Endodermal cell (in vitro differentiated cells): Measurements from ENCODE around the gene COL1A2. TPM values are rescaled to one million over a fixed set of nuclear protein-coding genes. Genes with fewer than 3 reads are reported as not detected.

ENCODE experiments used
- DNase-seq: peaks from one replicate; pipeline ENCODE4 v3.0.0-alpha.2; 2017
- H3K27ac ChIP-seq: 2 replicates; pipeline ENCODE4 v1.5.1; 2013; ENCODE audit warnings: mild to moderate bottlenecking, low read depth, low read length, moderate library complexity
- H3K27me3 ChIP-seq: 2 replicates; pipeline ENCODE4 v1.6.1; 2013; ENCODE audit warnings: mild to moderate bottlenecking, low read length, moderate library complexity; ENCODE audit not compliant: insufficient read depth, control insufficient read depth, poor library complexity, severe bottlenecking
- H3K36me3 ChIP-seq: 2 replicates; pipeline ENCODE4 v1.7.0; 2013; ENCODE audit warnings: mild to moderate bottlenecking, low read length, moderate library complexity; ENCODE audit not compliant: control insufficient read depth, insufficient read depth
- H3K4me1 ChIP-seq: one replicate; pipeline ENCODE4 v1.7.0; 2013; ENCODE audit warnings: low read length; ENCODE audit not compliant: control insufficient read depth, insufficient read depth
- H3K4me3 ChIP-seq: 2 replicates; pipeline ENCODE4 v1.5.1; 2013; ENCODE audit warnings: mild to moderate bottlenecking, low read length, moderate library complexity
- H3K9ac ChIP-seq: 2 replicates; pipeline ENCODE4 v1.6.1; 2013; ENCODE audit warnings: mild to moderate bottlenecking, low read length, moderate library complexity; ENCODE audit not compliant: poor library complexity, severe bottlenecking; ENCODE audit errors: extremely low read depth
- H3K9me3 ChIP-seq: 2 replicates; pipeline ENCODE4 v1.6.1; 2013; ENCODE audit warnings: mild to moderate bottlenecking, low read length, moderate library complexity; ENCODE audit not compliant: control insufficient read depth
- H3K27ac Mint-ChIP-seq: 2 replicates; pipeline ENCODE4 v1.8.0; 2020; ENCODE audit warnings: mixed read lengths
- H3K27me3 Mint-ChIP-seq: 2 replicates; pipeline ENCODE4 v1.8.0; 2021; ENCODE audit warnings: mild to moderate bottlenecking, mixed read lengths; ENCODE audit not compliant: insufficient read depth
- H3K36me3 Mint-ChIP-seq: 2 replicates; pipeline ENCODE4 v1.8.0; 2020; ENCODE audit warnings: low read depth, mixed read lengths
- H3K4me1 Mint-ChIP-seq: 2 replicates; pipeline ENCODE4 v1.8.0; 2020; ENCODE audit warnings: mixed read lengths
- H3K4me3 Mint-ChIP-seq: 2 replicates; pipeline ENCODE4 v1.8.0; 2020; ENCODE audit warnings: mild to moderate bottlenecking, moderate library complexity, mixed read lengths
- H3K9me3 Mint-ChIP-seq: 2 replicates; pipeline ENCODE4 v1.8.0; 2020; ENCODE audit warnings: mild to moderate bottlenecking, mixed read lengths
- CTCF ChIP-seq: fragments of 200-600 bp; sonication (generic); conservative IDR thresholded peaks from 2 replicates; pipeline ENCODE4 v1.5.0; 2021; ENCODE audit warnings: antibody characterized with exemption, mild to moderate bottlenecking
- WGBS, 2 experiments: methylation state at CpG; one replicate each; pipeline versions ENCODE4 v1.1.5 to v1.1.7; 2013; ENCODE audit warnings: missing lambda C conversion rate in 2 of 2, mixed read lengths in 1 of 2; ENCODE audit not compliant: insufficient coverage in 1 of 2, insufficient read length in 1 of 2; 5-methylcytosine and 5-hydroxymethylcytosine counted together
- total RNA-seq, 2 donors: library from RNA; stranded (reverse); fragmentation: NEBNext Ultra II Directional in 1 of 2; extraction: Animal tissue kit (Norgen Biotek cat#: 25700) in 1 of 2; gene quantifications; 2 replicates in 1 of 2; 3 replicates in 1 of 2; pipeline ENCODE4 v1.2.1, GENCODE V29; 2021

COL1A2 gene
- total RNA-seq, 2 donors from 2014 or later: 42.2 to 99.7 TPM

GRCh38 chr7:94414980-94415379 is 20.3 kb downstream of the COL1A2 start:
- Histone ChIP-seq H3K36me3 (no peaks in the 10 kb centered on the region), H3K9me3 (no peaks in the 10 kb centered on the region), H3K27ac (no peak overlapping the region), H3K4me3 (no peak overlapping the region), H3K4me1 (no peaks in the 10 kb centered on the region), H3K9ac (no peak overlapping the region), H3K27me3 (peaks cover 4% of the 10 kb centered on the region)
- no peak overlapping the region for H3K4me3 Mint-ChIP-seq
- DNase-seq: no peak
- peaks cover under 1% of the 10 kb centered on the region for H3K27me3 Mint-ChIP-seq
- no peaks in the 10 kb centered on the region for H3K9me3 Mint-ChIP-seq
- H3K36me3 Mint-ChIP-seq: peaks cover 22% of the 10 kb centered on the region
- no peak overlapping the region for H3K27ac Mint-ChIP-seq
- H3K4me1 Mint-ChIP-seq: peaks cover 6% of the 10 kb centered on the region
- TF ChIP-seq CTCF: no peak

- no peaks in the 10 kb centered on the region for H3K36me3 ChIP-seq
- H3K4me3 Mint-ChIP-seq: no peak overlapping the region
- peaks cover 25% of the 10 kb centered on the region for H3K36me3 Mint-ChIP-seq
Measured at GRCh38 chr7:94417306-94417705, 22.6 kb downstream of the COL1A2 start.

GRCh38 chr7:94417901-94418300 is 23.2 kb downstream of the COL1A2 start:
- Histone ChIP-seq H3K27ac (no peak overlapping the region), H3K27me3 (peaks cover 4% of the 10 kb centered on the region), H3K9me3 (no peaks in the 10 kb centered on the region), H3K9ac (no peak overlapping the region), H3K36me3 (no peaks in the 10 kb centered on the region), H3K4me3 (no peak overlapping the region), H3K4me1 (no peaks in the 10 kb centered on the region)
- no peak for TF ChIP-seq CTCF
- Mint-ChIP-seq H3K9me3 (no peaks in the 10 kb centered on the region), H3K4me3 (no peak overlapping the region), H3K36me3 (peaks cover 21% of the 10 kb centered on the region), H3K4me1 (peaks cover 6% of the 10 kb centered on the region), H3K27me3 (peaks cover 3% of the 10 kb centered on the region), H3K27ac (no peak overlapping the region)
- 94 to 100% methylated on average over 2 to 3 of the region's 3 CpGs for WGBS, 2 experiments
- DNase-seq: no peak

More at GRCh38 chr7:94417306-94417705, 22.6 kb downstream of the COL1A2 start:
- Mint-ChIP-seq H3K9me3 (no peaks in the 10 kb centered on the region), H3K27ac (no peak overlapping the region), H3K4me1 (peaks cover 6% of the 10 kb centered on the region), H3K27me3 (peaks cover 3% of the 10 kb centered on the region)
- peaks cover 4% of the 10 kb centered on the region for H3K27me3 ChIP-seq
- no peak for TF ChIP-seq CTCF
- H3K9me3 ChIP-seq: no peaks in the 10 kb centered on the region
- no peak for DNase-seq
- H3K4me1 ChIP-seq: no peaks in the 10 kb centered on the region
- H3K9ac ChIP-seq: no peak overlapping the region
- H3K4me3 ChIP-seq: no peak overlapping the region
- H3K27ac ChIP-seq: no peak overlapping the region
- 95% methylated on average over 1 of the region's 1 CpG; no CpG with 5 or more reads in 1 of the 2 experiments for WGBS, 2 experiments
